HCT116 (cell line): Measurements from ENCODE around the gene TTC23. TPM values are rescaled to one million over a fixed set of nuclear protein-coding genes. Genes with fewer than 3 reads are reported as not detected.

Experiments used
- ATAC-seq: fragments of 200-7000 bp; cut with Tn5 transposase; 2 replicates; pipeline ENCODE4 v1.9.1; 2020; ENCODE audit warnings: mild to moderate bottlenecking, moderate library complexity
- BruUV-seq: library from RNA; stranded (reverse); fragments of 400-500 nt; replicated peaks from 2 replicates; lab custom pipeline; 2021; lab: Mats Ljungman, UMichigan
- CTCF ChIA-PET: fragments of 300-600 bp; sonication (Branson Sonifier 250); formaldehyde crosslinking; loops from one replicate; lab custom pipeline; 2021; ENCODE audit warnings: antibody characterized with exemption; lab: Charles Lee
- POLR2A ChIA-PET: fragments of 300-600, 350-600 bp; sonication (Branson Sonifier 250); formaldehyde crosslinking; loops from one replicate; lab custom pipeline; 2021; ENCODE audit warnings: antibody characterized with exemption; lab: Charles Lee
- RAD21 ChIA-PET, 2 experiments: fragments of 300-600 bp; sonication (Branson Sonifier 250); formaldehyde crosslinking; loops; one replicate each; lab custom pipeline; 2023; ENCODE audit warnings: low total read pairs in 2 of 2; ENCODE audit not compliant: uncharacterized antibody in 2 of 2, unreplicated experiment in 2 of 2, low non-redundant PET in 1 of 2; lab: Charles Lee
- DNase-seq: peaks from one replicate; pipeline ENCODE4 v3.0.0-alpha.2; 2010; ENCODE audit warnings: low read depth, low spot score
- H2AFZ ChIP-seq: fragments of 200-600 bp; shearing (Covaris generic), sonication (generic); 2 replicates; pipeline ENCODE4 v1.6.1; 2017; ENCODE audit warnings: low read depth, mixed run types, mixed read lengths, antibody characterized with exemption, low read length; ENCODE audit not compliant: poor library complexity, severe bottlenecking
- H3K27ac ChIP-seq: 2 replicates; pipeline ENCODE4 v1.5.1; 2012; ENCODE audit warnings: low read depth, low read length
- H3K27me3 ChIP-seq: fragments of 200-600 bp; sonication (generic); 2 replicates; pipeline ENCODE4 v1.6.1; 2016; ENCODE audit warnings: mixed run types, low read length, mixed read lengths; ENCODE audit not compliant: insufficient read depth
- H3K36me3 ChIP-seq, 2 experiments: fragments of 200-500 bp in 1 of 2; fragments of 200-600 bp in 1 of 2; sonication (Bioruptor generic) in 1 of 2; sonication (generic) in 1 of 2; 2 replicates each; pipeline versions ENCODE4 v1.5.1 to v1.6.1; 2014 to 2016; ENCODE audit warnings: low read length in 2 of 2, inconsistent platforms in 1 of 2, mixed read lengths in 1 of 2, mixed run types in 1 of 2; ENCODE audit not compliant: insufficient read depth in 2 of 2, control insufficient read depth in 1 of 2
- H3K4me1 ChIP-seq, 2 experiments: fragments of 200-600 bp in 1 of 2; sonication (generic) in 1 of 2; 2 replicates each; pipeline versions ENCODE4 v1.5.1 to v1.6.1; 2012 to 2017; ENCODE audit warnings: low read length in 2 of 2, inconsistent platforms in 1 of 2, mild to moderate bottlenecking in 1 of 2, mixed read lengths in 1 of 2, mixed run types in 1 of 2, moderate library complexity in 1 of 2; ENCODE audit not compliant: insufficient read depth in 2 of 2, control insufficient read depth in 1 of 2
- H3K4me2 ChIP-seq: fragments of 200-600 bp; sonication (generic); 2 replicates; pipeline ENCODE4 v1.6.1; 2017; ENCODE audit warnings: mixed run types, low read length, mixed read lengths
- H3K4me3 ChIP-seq, 2 experiments: fragments of 200-600 bp in 1 of 2; sonication (generic) in 1 of 2; replicated peaks in 1 of 2; 2 replicates each; pipeline ENCODE4 v1.5.1; 2011 to 2016; ENCODE audit warnings: low read length in 2 of 2, control low read depth in 1 of 2, low read depth in 1 of 2, mild to moderate bottlenecking in 1 of 2, mixed read lengths in 1 of 2, mixed run types in 1 of 2
- H3K79me2 ChIP-seq: fragments of 200-600 bp; sonication (generic); 2 replicates; pipeline ENCODE4 v1.6.1; 2017; ENCODE audit warnings: mild to moderate bottlenecking, mixed run types, low read length, moderate library complexity, mixed read lengths; ENCODE audit not compliant: insufficient read depth
- H3K9ac ChIP-seq: fragments of 200-600 bp; sonication (generic); 2 replicates; pipeline ENCODE4 v1.6.1; 2016; ENCODE audit warnings: low read length, mixed read lengths
- H3K9me2 ChIP-seq: fragments of 200-600 bp; sonication (generic), shearing (Covaris generic); 2 replicates; pipeline ENCODE4 v1.6.1; 2017; ENCODE audit warnings: mixed run types, mild to moderate bottlenecking, moderate library complexity; ENCODE audit not compliant: insufficient read depth
- H3K9me3 ChIP-seq, 2 experiments: fragments of 200-500 bp in 1 of 2; fragments of 200-600 bp in 1 of 2; sonication (Bioruptor generic) in 1 of 2; sonication (generic) in 1 of 2; 2 replicates each; pipeline ENCODE4 v1.6.1; 2014 to 2017; ENCODE audit warnings: low read length in 2 of 2, mixed read lengths in 2 of 2, inconsistent platforms in 1 of 2, low read depth in 1 of 2, mild to moderate bottlenecking in 1 of 2, mixed run types in 1 of 2, moderate library complexity in 1 of 2; ENCODE audit not compliant: control insufficient read depth in 1 of 2, insufficient read depth in 1 of 2
- H4K20me1 ChIP-seq: fragments of 200-600 bp; sonication (generic), shearing (Covaris generic); 2 replicates; pipeline ENCODE4 v1.6.1; 2017; ENCODE audit warnings: mixed run types, mild to moderate bottlenecking, moderate library complexity; ENCODE audit not compliant: insufficient read depth
- CBX3 ChIP-seq: IDR thresholded peaks from 2 replicates; pipeline ENCODE4 v1.6.1; 2012; ENCODE audit warnings: low read depth
- EGR1 ChIP-seq: IDR thresholded peaks from 2 replicates; pipeline ENCODE4 v1.6.1; 2012; ENCODE audit warnings: low read depth
- EZH2 ChIP-seq: fragments of 200-600 bp; sonication (generic); IDR thresholded peaks from 2 replicates; pipeline ENCODE4 v1.6.1; 2017; ENCODE audit warnings: antibody characterized with exemption, mixed run types
- POLR2A ChIP-seq: IDR thresholded peaks from 2 replicates; pipeline ENCODE4 v1.7.0; 2011; ENCODE audit warnings: borderline replicate concordance; ENCODE audit not compliant: insufficient read depth, insufficient read length; ENCODE audit errors: extremely low read depth
- RAD21 ChIP-seq: IDR thresholded peaks from 2 replicates; pipeline ENCODE4 v1.6.1; 2012; ENCODE audit warnings: low read depth, mild to moderate bottlenecking
- SIN3A ChIP-seq: IDR thresholded peaks from 2 replicates; pipeline ENCODE4 v1.6.1; 2012; ENCODE audit warnings: low read depth
- SP1 ChIP-seq: IDR thresholded peaks from 2 replicates; pipeline ENCODE4 v1.6.1; 2012; ENCODE audit warnings: low read depth
- TCF7L2 ChIP-seq: IDR thresholded peaks from 2 replicates; pipeline ENCODE4 v1.7.0; 2011; ENCODE audit warnings: borderline replicate concordance, inconsistent platforms; ENCODE audit not compliant: insufficient read depth, insufficient read length; ENCODE audit errors: extremely low read depth
- YY1 ChIP-seq: IDR thresholded peaks from 2 replicates; pipeline ENCODE4 v1.6.1; 2011; ENCODE audit warnings: low read length, low read depth, moderate library complexity, mild to moderate bottlenecking; ENCODE audit not compliant: insufficient replicate concordance; ENCODE audit errors: extremely low read depth
- ZNF274 ChIP-seq: fragments of 200-500 bp; sonication (Bioruptor generic); IDR thresholded peaks from 2 replicates; pipeline ENCODE4 v1.6.1; 2014; ENCODE audit warnings: mild to moderate bottlenecking, low read depth, low read length, inconsistent platforms
- intact Hi-C: fragments of 100-400 bp; cut with micrococcal nuclease; formaldehyde crosslinking; loops from 2 replicates; pipeline ENCODE4 v1.10.0; 2022
- total RNA-seq: library from RNA; stranded (reverse); gene quantifications from one replicate; pipeline ENCODE4 v1.2.1, GENCODE V29; 2021; ENCODE audit not compliant: unreplicated experiment
- TF ChIP-seq, protein P1 (sequence below), 3 experiments: fragments of 200-600 bp in 1 of 3; sonication (generic) in 1 of 3; IDR thresholded peaks in 2 of 3; conservative IDR thresholded peaks in 1 of 3; 2 replicates each; pipeline ENCODE4 v1.5.1; 2012 to 2017; ENCODE audit warnings: low read depth in 2 of 3, low read length in 2 of 3, antibody characterized with exemption in 1 of 3, borderline replicate concordance in 1 of 3, control low read depth in 1 of 3, mild to moderate bottlenecking in 1 of 3, mixed read lengths in 1 of 3, mixed run types in 1 of 3, moderate library complexity in 1 of 3; ENCODE audit not compliant: insufficient read depth in 1 of 3
- TF ChIP-seq, protein P2 (sequence below): IDR thresholded peaks from 2 replicates; pipeline ENCODE4 v1.6.1; 2012; ENCODE audit warnings: low read depth

Gene TTC23
- total RNA-seq, 1 experiment from 2014 or later: 10.2 TPM

DNA sequence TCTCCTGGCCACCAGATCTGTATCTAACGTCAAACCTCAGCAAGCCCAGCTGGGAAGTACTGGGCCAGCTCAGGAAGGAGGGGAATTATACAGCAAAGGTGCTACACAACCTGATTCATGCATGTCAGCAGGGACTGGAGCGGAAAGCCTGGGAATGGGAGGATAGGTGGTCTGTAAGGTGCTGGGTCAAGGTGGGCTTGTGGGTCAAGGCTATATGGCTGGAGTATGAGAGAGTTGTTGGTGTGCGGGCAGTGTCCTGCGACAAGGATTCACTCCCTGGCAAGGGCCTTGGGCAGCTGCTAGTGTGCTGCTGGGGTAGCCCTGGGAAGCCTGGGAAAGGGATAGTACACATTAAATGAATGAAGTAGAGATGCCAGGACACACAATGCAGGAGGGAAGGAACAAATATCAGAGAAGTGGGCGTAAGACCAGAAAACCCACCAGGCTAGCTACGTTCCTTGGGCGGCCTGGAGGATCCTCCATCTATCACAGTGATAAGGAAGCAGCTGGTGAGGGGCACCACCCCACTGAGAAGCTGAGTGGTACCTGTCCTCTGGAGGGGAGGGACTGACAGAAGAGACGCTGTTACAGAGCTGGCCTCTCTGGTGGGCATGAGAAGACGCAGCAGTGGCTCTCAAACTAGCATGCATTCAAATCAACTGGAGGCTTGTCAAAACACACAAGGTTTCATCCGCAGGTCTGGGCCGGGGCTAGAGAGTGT, 153.0 kb downstream of the TTC23 start:
- intact Hi-C loops: no loop called here
- BruUV-seq: no TSS peak
- H3K9me3 ChIP-seq: no peaks in the 10 kb centered on the region
- ATAC-seq (no peak), DNase-seq (no peak)
- H2AFZ ChIP-seq: no peak overlapping the region
- H4K20me1 ChIP-seq: no peaks in the 10 kb centered on the region
- no peak overlapping the region for H3K4me3 ChIP-seq
- RAD21 ChIA-PET: no interaction called here
- H3K27me3 ChIP-seq: no peaks in the 10 kb centered on the region
- POLR2A ChIA-PET: no interaction called here
- CTCF ChIA-PET: no interaction called here
- H3K4me2 ChIP-seq: no peak overlapping the region
- H3K4me1 ChIP-seq: peaks cover 3 to 12% of the 10 kb centered on the region in 2 experiments; a peak in 3 of 4 replicates
- no peak overlapping the region for H3K9ac ChIP-seq
- H3K79me2 ChIP-seq: no peaks in the 10 kb centered on the region
- no peaks in the 10 kb centered on the region for H3K36me3 ChIP-seq
- H3K27ac ChIP-seq: no peak overlapping the region
- no peaks in the 10 kb centered on the region for H3K9me2 ChIP-seq
- TF ChIP-seq TCF7L2: no peak
- no peak for TF ChIP-seq RAD21
- TF ChIP-seq SP1: no peak
- no peak for TF ChIP-seq POLR2A
- TF ChIP-seq CBX3: no peak
- no peak for TF ChIP-seq EZH2
- TF ChIP-seq YY1: no peak
- no peak for TF ChIP-seq SIN3A

DNA sequence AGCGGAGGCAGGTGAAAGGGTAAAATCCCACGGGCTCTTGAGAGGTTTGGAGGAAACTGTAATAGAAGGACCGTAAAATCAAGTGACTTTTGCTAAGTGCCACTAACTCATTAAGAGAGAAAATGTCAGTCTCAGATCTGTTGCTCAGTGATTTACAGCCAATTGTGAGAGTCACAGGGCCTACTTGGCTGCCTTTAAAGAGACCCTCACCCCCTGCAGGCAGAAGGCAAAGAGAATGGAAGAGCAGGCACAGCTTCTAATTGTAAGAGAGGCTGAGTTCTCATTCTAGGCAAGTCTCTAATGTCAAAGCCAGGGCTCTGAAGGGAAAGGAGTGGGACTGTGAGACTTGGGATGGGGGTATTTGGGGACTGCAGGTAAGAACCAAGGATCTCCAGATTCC, 153.8 kb downstream of the TTC23 start:
- Histone ChIP-seq H3K9ac (no peak overlapping the region), H3K79me2 (no peaks in the 10 kb centered on the region), H3K9me2 (no peaks in the 10 kb centered on the region), H3K4me2 (no peak overlapping the region), H3K4me3 (no peak overlapping the region), H2AFZ (no peak overlapping the region), H3K27me3 (no peaks in the 10 kb centered on the region), H3K36me3 (no peaks in the 10 kb centered on the region), H3K9me3 (no peaks in the 10 kb centered on the region), H3K4me1 (peaks cover 3 to 6% of the 10 kb centered on the region in 2 experiments; a peak in 3 of 4 replicates)
- POLR2A ChIA-PET: no interaction called here
- CTCF ChIA-PET: no interaction called here
- no peak for DNase-seq
- intact Hi-C loops: no loop called here
- RAD21 ChIA-PET: no interaction called here
- TF ChIP-seq, protein P1, sequence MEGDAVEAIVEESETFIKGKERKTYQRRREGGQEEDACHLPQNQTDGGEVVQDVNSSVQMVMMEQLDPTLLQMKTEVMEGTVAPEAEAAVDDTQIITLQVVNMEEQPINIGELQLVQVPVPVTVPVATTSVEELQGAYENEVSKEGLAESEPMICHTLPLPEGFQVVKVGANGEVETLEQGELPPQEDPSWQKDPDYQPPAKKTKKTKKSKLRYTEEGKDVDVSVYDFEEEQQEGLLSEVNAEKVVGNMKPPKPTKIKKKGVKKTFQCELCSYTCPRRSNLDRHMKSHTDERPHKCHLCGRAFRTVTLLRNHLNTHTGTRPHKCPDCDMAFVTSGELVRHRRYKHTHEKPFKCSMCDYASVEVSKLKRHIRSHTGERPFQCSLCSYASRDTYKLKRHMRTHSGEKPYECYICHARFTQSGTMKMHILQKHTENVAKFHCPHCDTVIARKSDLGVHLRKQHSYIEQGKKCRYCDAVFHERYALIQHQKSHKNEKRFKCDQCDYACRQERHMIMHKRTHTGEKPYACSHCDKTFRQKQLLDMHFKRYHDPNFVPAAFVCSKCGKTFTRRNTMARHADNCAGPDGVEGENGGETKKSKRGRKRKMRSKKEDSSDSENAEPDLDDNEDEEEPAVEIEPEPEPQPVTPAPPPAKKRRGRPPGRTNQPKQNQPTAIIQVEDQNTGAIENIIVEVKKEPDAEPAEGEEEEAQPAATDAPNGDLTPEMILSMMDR (IDR thresholded peaks at IDR 0.05 in 2 of 3, conservative IDR thresholded peaks at IDR 0.05 in 1 of 3; ENCODE audit: borderline replicate concordance in 1 of 3, insufficient read depth in 1 of 3, low read depth in 2 of 3, low read length in 2 of 3): no peak
- no peak for TF ChIP-seq EZH2
- TF ChIP-seq, protein P2, sequence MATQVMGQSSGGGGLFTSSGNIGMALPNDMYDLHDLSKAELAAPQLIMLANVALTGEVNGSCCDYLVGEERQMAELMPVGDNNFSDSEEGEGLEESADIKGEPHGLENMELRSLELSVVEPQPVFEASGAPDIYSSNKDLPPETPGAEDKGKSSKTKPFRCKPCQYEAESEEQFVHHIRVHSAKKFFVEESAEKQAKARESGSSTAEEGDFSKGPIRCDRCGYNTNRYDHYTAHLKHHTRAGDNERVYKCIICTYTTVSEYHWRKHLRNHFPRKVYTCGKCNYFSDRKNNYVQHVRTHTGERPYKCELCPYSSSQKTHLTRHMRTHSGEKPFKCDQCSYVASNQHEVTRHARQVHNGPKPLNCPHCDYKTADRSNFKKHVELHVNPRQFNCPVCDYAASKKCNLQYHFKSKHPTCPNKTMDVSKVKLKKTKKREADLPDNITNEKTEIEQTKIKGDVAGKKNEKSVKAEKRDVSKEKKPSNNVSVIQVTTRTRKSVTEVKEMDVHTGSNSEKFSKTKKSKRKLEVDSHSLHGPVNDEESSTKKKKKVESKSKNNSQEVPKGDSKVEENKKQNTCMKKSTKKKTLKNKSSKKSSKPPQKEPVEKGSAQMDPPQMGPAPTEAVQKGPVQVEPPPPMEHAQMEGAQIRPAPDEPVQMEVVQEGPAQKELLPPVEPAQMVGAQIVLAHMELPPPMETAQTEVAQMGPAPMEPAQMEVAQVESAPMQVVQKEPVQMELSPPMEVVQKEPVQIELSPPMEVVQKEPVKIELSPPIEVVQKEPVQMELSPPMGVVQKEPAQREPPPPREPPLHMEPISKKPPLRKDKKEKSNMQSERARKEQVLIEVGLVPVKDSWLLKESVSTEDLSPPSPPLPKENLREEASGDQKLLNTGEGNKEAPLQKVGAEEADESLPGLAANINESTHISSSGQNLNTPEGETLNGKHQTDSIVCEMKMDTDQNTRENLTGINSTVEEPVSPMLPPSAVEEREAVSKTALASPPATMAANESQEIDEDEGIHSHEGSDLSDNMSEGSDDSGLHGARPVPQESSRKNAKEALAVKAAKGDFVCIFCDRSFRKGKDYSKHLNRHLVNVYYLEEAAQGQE: no peak
- TF ChIP-seq EGR1: no peak
- no peak for TF ChIP-seq ZNF274
- TF ChIP-seq SIN3A: no peak
- no peak for TF ChIP-seq SP1
- no peak for TF ChIP-seq POLR2A
- TF ChIP-seq TCF7L2: no peak
- TF ChIP-seq, all 23 proteins: peak for 0
- no peaks in the 10 kb centered on the region for H4K20me1 ChIP-seq
- BruUV-seq: no TSS peak
- ATAC-seq: no peak
- H3K27ac ChIP-seq: no peak overlapping the region
